ENCODE measurements around the gene MB21D2. TPM values are rescaled to one million over a fixed set of nuclear protein-coding genes. Genes with fewer than 3 reads are reported as not detected.

The MB21D2 gene
- total RNA-seq, 1 experiment from 2014 or later = 2.8 TPM

- Histone ChIP-seq H3K9ac (ENCODE audit: low read length) (no peak overlapping the region), H3K9me2 (ENCODE audit: insufficient read depth) (no peaks in the 10 kb centered on the region), H3K36me3 (ENCODE audit: control insufficient read depth in 1 of 2, insufficient read depth in 2 of 2, low read length in 2 of 2) (no peaks in the 10 kb centered on the region), H2AFZ (ENCODE audit: low read depth, low read length, poor library complexity, severe bottlenecking) (no peak overlapping the region), H4K20me1 (ENCODE audit: insufficient read depth) (no peaks in the 10 kb centered on the region), H3K27ac (ENCODE audit: low read depth, low read length) (no peak overlapping the region), H3K79me2 (ENCODE audit: insufficient read depth, low read length) (no peaks in the 10 kb centered on the region), H3K4me3 (replicated peaks in 1 of 2; ENCODE audit: low read depth in 1 of 2, low read length in 2 of 2) (no peak overlapping the region), H3K4me1 (ENCODE audit: control insufficient read depth in 1 of 2, insufficient read depth in 2 of 2, low read length in 2 of 2) (no peaks in the 10 kb centered on the region), H3K4me2 (ENCODE audit: low read length) (no peak overlapping the region), H3K27me3 (ENCODE audit: insufficient read depth, low read length) (no peaks in the 10 kb centered on the region), H3K9me3 (ENCODE audit: control insufficient read depth in 1 of 2, insufficient read depth in 1 of 2, low read depth in 1 of 2, low read length in 2 of 2) (no peaks in the 10 kb centered on the region)
- ATAC-seq = no peak
- CTCF ChIA-PET = no interaction called here
- intact Hi-C loops (cut with micrococcal nuclease) = no loop called here
- POLR2A ChIA-PET = no interaction called here
- BruUV-seq (replicated peaks) = no TSS peak
- TF ChIP-seq ELF1 (IDR thresholded peaks at IDR 0.05; ENCODE audit: borderline replicate concordance, low read depth) = no peak
- TF ChIP-seq CBX3 (IDR thresholded peaks at IDR 0.05; ENCODE audit: low read depth) = no peak
- TF ChIP-seq SP1 (IDR thresholded peaks at IDR 0.05; ENCODE audit: low read depth) = no peak
- TF ChIP-seq SIN3A (IDR thresholded peaks at IDR 0.05; ENCODE audit: low read depth) = no peak
- no peak for TF ChIP-seq MAX (IDR thresholded peaks at IDR 0.05)
- no peak for TF ChIP-seq EZH2 (IDR thresholded peaks at IDR 0.05)
- TF ChIP-seq, protein P1, sequence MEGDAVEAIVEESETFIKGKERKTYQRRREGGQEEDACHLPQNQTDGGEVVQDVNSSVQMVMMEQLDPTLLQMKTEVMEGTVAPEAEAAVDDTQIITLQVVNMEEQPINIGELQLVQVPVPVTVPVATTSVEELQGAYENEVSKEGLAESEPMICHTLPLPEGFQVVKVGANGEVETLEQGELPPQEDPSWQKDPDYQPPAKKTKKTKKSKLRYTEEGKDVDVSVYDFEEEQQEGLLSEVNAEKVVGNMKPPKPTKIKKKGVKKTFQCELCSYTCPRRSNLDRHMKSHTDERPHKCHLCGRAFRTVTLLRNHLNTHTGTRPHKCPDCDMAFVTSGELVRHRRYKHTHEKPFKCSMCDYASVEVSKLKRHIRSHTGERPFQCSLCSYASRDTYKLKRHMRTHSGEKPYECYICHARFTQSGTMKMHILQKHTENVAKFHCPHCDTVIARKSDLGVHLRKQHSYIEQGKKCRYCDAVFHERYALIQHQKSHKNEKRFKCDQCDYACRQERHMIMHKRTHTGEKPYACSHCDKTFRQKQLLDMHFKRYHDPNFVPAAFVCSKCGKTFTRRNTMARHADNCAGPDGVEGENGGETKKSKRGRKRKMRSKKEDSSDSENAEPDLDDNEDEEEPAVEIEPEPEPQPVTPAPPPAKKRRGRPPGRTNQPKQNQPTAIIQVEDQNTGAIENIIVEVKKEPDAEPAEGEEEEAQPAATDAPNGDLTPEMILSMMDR (IDR thresholded peaks at IDR 0.05 in 2 of 3, conservative IDR thresholded peaks at IDR 0.05 in 1 of 3; ENCODE audit: borderline replicate concordance in 1 of 3, insufficient read depth in 1 of 3, low read depth in 2 of 3, low read length in 2 of 3) = no peak
- no peak for TF ChIP-seq SRF (IDR thresholded peaks at IDR 0.05; ENCODE audit: low read depth)
- no peak for TF ChIP-seq POLR2AphosphoS5 (IDR thresholded peaks at IDR 0.05; ENCODE audit: low read depth, low read length)
- TF ChIP-seq FOSL1 (IDR thresholded peaks at IDR 0.05; ENCODE audit: low read depth) = no peak
- TF ChIP-seq EGR1 (IDR thresholded peaks at IDR 0.05; ENCODE audit: low read depth) = no peak
- no peak for TF ChIP-seq CEBPB (IDR thresholded peaks at IDR 0.05; ENCODE audit: low read depth)
- DNase-seq (ENCODE audit: low read depth, low spot score) = no peak
- RAD21 ChIA-PET (ENCODE audit: low non-redundant PET in 1 of 2, low total read pairs in 2 of 2, uncharacterized antibody in 2 of 2, unreplicated experiment in 2 of 2) = no interaction called here
Observed at GRCh38 chr3:192795021-192795420, 122.6 kb downstream of the MB21D2 start.

Measured in HCT116 (cell line).